Activated CD4-positive, alpha-beta memory T cell treated with anti-CD3 and anti-CD28 coated beads, Interleukin-2, amount 10 ng/mL, durations not matched to agents 7 days and 5 days (primary cell): ENCODE data around the gene PRPSAP2. TPM values are rescaled to one million over a fixed set of nuclear protein-coding genes. Genes with fewer than 3 reads are reported as not detected.

ENCODE experiments used
- CTCF ChIA-PET: fragments of 350-600 bp; sonication (Branson Sonifier 250); formaldehyde crosslinking; loops from one replicate; lab custom pipeline; 2021; ENCODE audit warnings: antibody characterized with exemption, inconsistent platforms; lab: Charles Lee
- POLR2A ChIA-PET: fragments of 350-600 bp; sonication (Branson Sonifier 250); formaldehyde crosslinking; loops from one replicate; lab custom pipeline; 2021; ENCODE audit warnings: antibody characterized with exemption; lab: Charles Lee
- DNase-seq: peaks from one replicate; pipeline ENCODE4 v3.0.0-alpha.2; 2020
- H3K27ac Mint-ChIP-seq: one replicate; pipeline ENCODE4 v1.8.0; 2021; ENCODE audit warnings: mild to moderate bottlenecking, mixed read lengths
- H3K27me3 Mint-ChIP-seq: one replicate; pipeline ENCODE4 v1.8.0; 2021; ENCODE audit warnings: mixed read lengths
- H3K36me3 Mint-ChIP-seq: one replicate; pipeline ENCODE4 v1.8.0; 2021; ENCODE audit warnings: low read depth, mixed read lengths
- H3K4me1 Mint-ChIP-seq: one replicate; pipeline ENCODE4 v1.8.0; 2021; ENCODE audit warnings: mixed read lengths
- H3K4me3 Mint-ChIP-seq: one replicate; pipeline ENCODE4 v1.8.0; 2021; ENCODE audit warnings: mild to moderate bottlenecking, mixed read lengths
- H3K9me3 Mint-ChIP-seq: one replicate; pipeline ENCODE4 v1.8.0; 2021; ENCODE audit warnings: mixed read lengths
- total RNA-seq, 2 experiments: library from RNA; stranded (reverse); gene quantifications; one replicate each; pipeline ENCODE4 v1.2.3, GENCODE V29; 2021

PRPSAP2 gene
- total RNA-seq, 2 experiments from 2014 or later: 36.0 to 36.6 TPM

- H3K27ac Mint-ChIP-seq: no peak overlapping the region
- H3K27me3 Mint-ChIP-seq: peaks cover 2% of the 10 kb centered on the region
- H3K36me3 Mint-ChIP-seq: no peaks in the 10 kb centered on the region
- ChIA-PET CTCF (interaction anchor here (0.5 to 2.5 kb wide), 25 partner anchors 9 to 335 kb away, joined by 3 to 25 read pairs (median 5); partner anchors contain the start of genes FAM83G and PRPSAP2), POLR2A (interaction anchor here (1.6 kb wide), 1 partner anchor 44 kb away, joined by 4 read pairs; the partner anchor contains the start of gene FAM83G)
- H3K4me1 Mint-ChIP-seq: peaks cover 6% of the 10 kb centered on the region
- H3K9me3 Mint-ChIP-seq: no peaks in the 10 kb centered on the region
- H3K4me3 Mint-ChIP-seq: no peak overlapping the region
- peak; percentile 80 for DNase-seq
Measured at GRCh38 chr17:18960803-18961511, 103.0 kb downstream of the PRPSAP2 start.

DNA sequence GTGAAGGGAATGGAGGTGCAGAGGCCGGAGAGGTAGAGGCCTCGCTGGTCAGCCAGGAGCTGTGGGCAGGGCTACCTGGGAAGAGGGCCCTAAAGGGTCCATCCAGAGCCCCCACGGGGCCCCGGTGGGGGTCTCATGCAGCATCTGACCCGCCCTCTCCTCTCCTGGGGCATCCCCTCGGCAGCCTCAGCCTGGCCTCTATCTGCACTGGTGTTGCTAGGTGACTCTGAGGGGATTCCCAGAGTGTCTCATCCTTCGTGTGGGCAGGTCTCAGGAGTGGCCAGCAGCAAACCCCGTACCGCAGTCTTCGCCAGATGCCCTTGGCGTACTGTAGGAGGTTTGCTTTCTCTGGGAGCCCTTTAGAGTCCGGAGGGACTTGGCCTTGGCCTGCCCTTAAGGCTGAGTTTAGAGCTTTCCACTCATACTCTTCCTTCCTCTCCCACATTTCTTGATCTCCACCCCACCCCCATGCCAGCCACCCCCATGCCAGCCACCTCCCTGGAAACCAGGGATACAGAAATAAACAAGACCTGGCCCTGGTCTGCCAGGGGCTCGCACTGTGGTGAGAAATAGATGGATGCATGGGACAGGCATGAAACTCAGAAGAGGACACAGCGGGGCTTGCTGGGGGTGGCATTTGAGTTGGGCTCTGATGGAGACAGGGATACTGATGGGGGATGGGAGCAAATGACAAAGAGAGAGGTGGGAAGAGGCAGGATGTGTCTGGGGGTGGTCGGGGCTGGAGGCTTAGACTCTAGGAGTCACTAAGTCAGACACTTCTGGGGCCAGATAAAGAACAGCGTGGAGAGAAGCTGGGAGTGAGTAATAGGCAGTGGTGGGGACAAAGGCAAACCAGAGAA, 103.9 kb downstream of the PRPSAP2 start:
- Mint-ChIP-seq H3K27ac (no peak overlapping the region), H3K36me3 (no peaks in the 10 kb centered on the region), H3K4me3 (no peak overlapping the region), H3K9me3 (no peaks in the 10 kb centered on the region), H3K4me1 (peaks cover 6% of the 10 kb centered on the region), H3K27me3 (peaks cover 2% of the 10 kb centered on the region)
- no peak for DNase-seq
- ChIA-PET CTCF (interaction anchor here (0.7 to 2.5 kb wide), 21 partner anchors 8 to 112 kb away, joined by 3 to 25 read pairs (median 5); partner anchors contain the start of genes FAM83G and PRPSAP2), POLR2A (no interaction called here)

- Mint-ChIP-seq H3K27ac (no peak overlapping the region), H3K4me3 (no peak overlapping the region), H3K27me3 (peaks cover 2% of the 10 kb centered on the region), H3K4me1 (peaks cover 6% of the 10 kb centered on the region), H3K9me3 (no peaks in the 10 kb centered on the region), H3K36me3 (no peaks in the 10 kb centered on the region)
- no peak for DNase-seq
- POLR2A ChIA-PET: no interaction called here
- CTCF ChIA-PET: no interaction called here
Measured at GRCh38 chr17:18962494-18962815, 104.5 kb downstream of the PRPSAP2 start.

- no peak overlapping the region for H3K27ac Mint-ChIP-seq
- no peak for DNase-seq
- no peak overlapping the region for H3K4me3 Mint-ChIP-seq
Measured at GRCh38 chr17:18963126-18964017, 105.4 kb downstream of the PRPSAP2 start.

GRCh38 chr17:18964018-18964351, 106.1 kb downstream of the PRPSAP2 start:
- no peaks in the 10 kb centered on the region for H3K9me3 Mint-ChIP-seq
- no peak for DNase-seq
- peaks cover 5% of the 10 kb centered on the region for H3K4me1 Mint-ChIP-seq
- no peak overlapping the region for H3K4me3 Mint-ChIP-seq
- H3K36me3 Mint-ChIP-seq: no peaks in the 10 kb centered on the region
- no peak overlapping the region for H3K27ac Mint-ChIP-seq
- no peaks in the 10 kb centered on the region for H3K27me3 Mint-ChIP-seq
- CTCF ChIA-PET: no interaction called here
- POLR2A ChIA-PET: no interaction called here

More at GRCh38 chr17:18963126-18964017, 105.4 kb downstream of the PRPSAP2 start:
- Mint-ChIP-seq H3K4me1 (peaks cover 5% of the 10 kb centered on the region), H3K36me3 (no peaks in the 10 kb centered on the region), H3K9me3 (no peaks in the 10 kb centered on the region), H3K27me3 (no peaks in the 10 kb centered on the region)
- CTCF ChIA-PET: no interaction called here
- POLR2A ChIA-PET: no interaction called here

- Mint-ChIP-seq H3K4me3 (no peak overlapping the region), H3K36me3 (no peaks in the 10 kb centered on the region), H3K4me1 (peaks cover 7% of the 10 kb centered on the region), H3K27me3 (no peaks in the 10 kb centered on the region), H3K27ac (no peak overlapping the region), H3K9me3 (no peaks in the 10 kb centered on the region)
- DNase-seq: no peak
- CTCF ChIA-PET: no interaction called here
- POLR2A ChIA-PET: no interaction called here
Measured at GRCh38 chr17:18964550-18964949, 106.6 kb downstream of the PRPSAP2 start.

- H3K36me3 Mint-ChIP-seq: no peaks in the 10 kb centered on the region
- H3K27ac Mint-ChIP-seq: no peak overlapping the region
- no peaks in the 10 kb centered on the region for H3K27me3 Mint-ChIP-seq
- no peaks in the 10 kb centered on the region for H3K9me3 Mint-ChIP-seq
- no peak for DNase-seq
- CTCF ChIA-PET: no interaction called here
- no peak overlapping the region for H3K4me3 Mint-ChIP-seq
- peaks cover 9% of the 10 kb centered on the region for H3K4me1 Mint-ChIP-seq
- POLR2A ChIA-PET: no interaction called here
Measured at GRCh38 chr17:18965530-18966236, 107.8 kb downstream of the PRPSAP2 start.

DNA sequence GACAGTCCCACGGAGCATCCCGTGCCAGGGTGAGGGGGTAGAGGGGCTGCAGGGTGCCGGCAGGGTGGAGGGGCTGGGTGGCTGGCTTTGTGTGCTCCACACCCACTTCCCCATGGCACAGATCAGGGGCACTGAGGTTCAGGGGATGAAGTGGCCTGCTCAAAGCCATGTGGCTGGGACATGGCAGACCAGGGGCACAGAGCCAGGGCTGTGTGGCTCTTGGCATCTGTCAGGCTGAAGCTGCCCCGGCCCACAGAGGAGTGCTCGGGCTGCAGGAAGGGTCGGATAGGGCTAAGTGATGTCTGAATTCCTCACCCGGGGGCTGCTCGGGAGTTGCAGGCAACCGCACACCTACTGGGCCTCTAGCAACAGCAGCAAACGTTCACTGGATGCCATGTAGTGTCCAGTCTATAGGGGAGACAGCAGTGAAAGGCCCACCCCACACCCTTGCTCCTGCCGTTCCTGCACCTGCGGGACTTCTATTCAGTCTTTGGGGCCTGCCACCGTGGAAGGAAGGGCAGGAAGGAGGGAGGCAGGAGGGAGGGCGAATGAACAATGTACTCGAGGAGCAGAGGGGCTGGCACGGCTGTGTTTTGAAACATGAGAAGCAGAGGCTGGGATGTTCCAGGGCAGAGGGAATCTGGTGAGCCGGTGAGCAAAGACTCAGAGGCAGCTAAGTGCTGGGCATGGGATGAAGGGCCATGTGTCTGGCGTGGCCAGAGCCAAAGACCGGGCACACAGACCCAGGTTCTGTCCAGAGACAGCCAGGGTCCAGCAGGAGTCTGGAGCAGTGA, 109.1 kb downstream of the PRPSAP2 start:
- H3K36me3 Mint-ChIP-seq: no peaks in the 10 kb centered on the region
- H3K9me3 Mint-ChIP-seq: no peaks in the 10 kb centered on the region
- ChIA-PET CTCF (interaction anchor here (0.8 kb wide), 1 partner anchor 8 kb away, joined by 3 read pairs; no protein-coding TSS in a partner anchor), POLR2A (no interaction called here)
- H3K27me3 Mint-ChIP-seq: no peaks in the 10 kb centered on the region
- no peak overlapping the region for H3K4me3 Mint-ChIP-seq
- H3K4me1 Mint-ChIP-seq: peaks cover 7% of the 10 kb centered on the region
- H3K27ac Mint-ChIP-seq: no peak overlapping the region
- DNase-seq: no peak

GRCh38 chr17:18967916-18968315, 110.0 kb downstream of the PRPSAP2 start:
- no peak for DNase-seq
- no peaks in the 10 kb centered on the region for H3K36me3 Mint-ChIP-seq
- no peaks in the 10 kb centered on the region for H3K27me3 Mint-ChIP-seq
- no peaks in the 10 kb centered on the region for H3K9me3 Mint-ChIP-seq
- no peak overlapping the region for H3K27ac Mint-ChIP-seq
- no peak overlapping the region for H3K4me3 Mint-ChIP-seq
- H3K4me1 Mint-ChIP-seq: peaks cover 5% of the 10 kb centered on the region
- POLR2A ChIA-PET: no interaction called here
- CTCF ChIA-PET: interaction anchor here (0.8 kb wide), 1 partner anchor 9 kb away, joined by 3 read pairs; no protein-coding TSS in a partner anchor

- no peak overlapping the region for H3K27ac Mint-ChIP-seq
- no peaks in the 10 kb centered on the region for H3K27me3 Mint-ChIP-seq
- no peak for DNase-seq
- H3K4me3 Mint-ChIP-seq: no peak overlapping the region
- no peaks in the 10 kb centered on the region for H3K9me3 Mint-ChIP-seq
- CTCF ChIA-PET: no interaction called here
- no peaks in the 10 kb centered on the region for H3K36me3 Mint-ChIP-seq
- peaks cover 5% of the 10 kb centered on the region for H3K4me1 Mint-ChIP-seq
- POLR2A ChIA-PET: no interaction called here
Measured at GRCh38 chr17:18968345-18968744, 110.4 kb downstream of the PRPSAP2 start.

DNA sequence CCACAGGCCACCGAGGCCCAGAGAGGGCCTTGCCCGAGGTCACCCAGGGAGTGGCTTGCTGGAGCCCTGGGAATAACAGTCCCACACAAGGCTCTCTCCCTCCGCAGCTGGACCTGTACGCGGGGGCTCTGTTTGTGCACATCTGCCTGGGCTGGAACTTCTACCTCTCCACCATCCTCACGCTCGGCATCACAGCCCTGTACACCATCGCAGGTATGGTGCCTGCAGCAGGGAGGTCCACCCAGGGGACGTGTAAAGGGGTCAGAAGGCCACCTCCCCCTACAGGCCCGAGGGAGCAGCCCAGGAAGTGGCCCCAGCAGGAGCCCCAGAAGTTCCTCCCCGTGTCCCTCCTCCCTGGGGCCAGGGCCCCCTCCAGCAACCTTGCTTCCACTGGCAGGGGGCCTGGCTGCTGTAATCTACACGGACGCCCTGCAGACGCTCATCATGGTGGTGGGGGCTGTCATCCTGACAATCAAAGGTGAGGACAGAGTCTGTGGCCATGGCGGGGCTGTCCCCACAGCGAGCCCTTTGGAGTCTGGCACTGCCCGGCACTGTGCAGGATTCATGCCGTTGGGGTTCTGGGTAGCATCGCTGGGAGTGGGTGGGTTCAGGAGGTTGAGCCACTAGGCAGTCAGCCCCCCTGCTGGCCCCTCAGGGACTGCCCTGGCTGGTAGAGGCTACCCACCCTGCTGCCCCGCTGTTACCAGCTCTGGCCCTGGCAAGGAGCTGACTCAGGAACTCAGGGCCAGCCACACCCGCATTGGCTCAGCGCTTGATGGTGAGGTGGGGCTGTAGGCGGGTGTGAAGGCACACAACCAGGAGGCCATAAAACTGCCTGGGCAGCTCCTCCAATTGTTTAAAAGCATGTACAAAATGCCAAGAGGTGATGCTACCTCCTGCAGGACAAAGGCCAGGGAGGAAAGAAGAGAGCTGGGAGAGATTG, 111.3 kb downstream of the PRPSAP2 start:
- CTCF ChIA-PET: interaction anchor here (1.3 to 1.9 kb wide), 2 partner anchors 8 to 10 kb away, joined by 3 to 6 read pairs; no protein-coding TSS in a partner anchor
- POLR2A ChIA-PET: interaction anchor here (0.9 kb wide), 1 partner anchor 35 kb away, joined by 4 read pairs; the partner anchor contains the start of gene FAM83G
- no peaks in the 10 kb centered on the region for H3K9me3 Mint-ChIP-seq

More for the DNA sequence above, 111.3 kb downstream of the PRPSAP2 start:
- Mint-ChIP-seq H3K4me1 (peaks cover 5% of the 10 kb centered on the region), H3K36me3 (no peaks in the 10 kb centered on the region), H3K27ac (no peak overlapping the region), H3K27me3 (no peaks in the 10 kb centered on the region), H3K4me3 (no peak overlapping the region)
- no peak for DNase-seq
